Mononuclear cell (primary cell): ENCODE data around the gene DCAF5. TPM values are rescaled to one million over a fixed set of nuclear protein-coding genes. Genes with fewer than 3 reads are reported as not detected.
"Not testable (repeated sequence)": the region's sequence is repeated elsewhere in the genome, so short reads cannot be mapped to it uniquely, and the experiment has no call there.

ENCODE experiments used
- H3K27me3 ChIP-seq: 2 replicates; pipeline ENCODE4 v1.6.0; 2011; ENCODE audit warnings: low read length, control low read depth; ENCODE audit not compliant: insufficient read depth
- H3K4me1 ChIP-seq: 2 replicates; pipeline ENCODE4 v1.5.1; 2011; ENCODE audit warnings: mild to moderate bottlenecking, low read length, control low read depth; ENCODE audit not compliant: insufficient read depth
- H3K4me3 ChIP-seq: 2 replicates; pipeline ENCODE4 v1.5.1; 2011; ENCODE audit warnings: mild to moderate bottlenecking, low read length, moderate library complexity
- H3K9me3 ChIP-seq: 2 replicates; pipeline ENCODE4 v1.5.1; 2011; ENCODE audit warnings: low read depth, mild to moderate bottlenecking, control low read depth, low read length
- total RNA-seq: library from RNA; depleted of rRNA; stranded (reverse); fragments of >200 nt; gene quantifications from one replicate; pipeline ENCODE4 v1.2.3, GENCODE V29; 2012

Gene DCAF5, protein sequence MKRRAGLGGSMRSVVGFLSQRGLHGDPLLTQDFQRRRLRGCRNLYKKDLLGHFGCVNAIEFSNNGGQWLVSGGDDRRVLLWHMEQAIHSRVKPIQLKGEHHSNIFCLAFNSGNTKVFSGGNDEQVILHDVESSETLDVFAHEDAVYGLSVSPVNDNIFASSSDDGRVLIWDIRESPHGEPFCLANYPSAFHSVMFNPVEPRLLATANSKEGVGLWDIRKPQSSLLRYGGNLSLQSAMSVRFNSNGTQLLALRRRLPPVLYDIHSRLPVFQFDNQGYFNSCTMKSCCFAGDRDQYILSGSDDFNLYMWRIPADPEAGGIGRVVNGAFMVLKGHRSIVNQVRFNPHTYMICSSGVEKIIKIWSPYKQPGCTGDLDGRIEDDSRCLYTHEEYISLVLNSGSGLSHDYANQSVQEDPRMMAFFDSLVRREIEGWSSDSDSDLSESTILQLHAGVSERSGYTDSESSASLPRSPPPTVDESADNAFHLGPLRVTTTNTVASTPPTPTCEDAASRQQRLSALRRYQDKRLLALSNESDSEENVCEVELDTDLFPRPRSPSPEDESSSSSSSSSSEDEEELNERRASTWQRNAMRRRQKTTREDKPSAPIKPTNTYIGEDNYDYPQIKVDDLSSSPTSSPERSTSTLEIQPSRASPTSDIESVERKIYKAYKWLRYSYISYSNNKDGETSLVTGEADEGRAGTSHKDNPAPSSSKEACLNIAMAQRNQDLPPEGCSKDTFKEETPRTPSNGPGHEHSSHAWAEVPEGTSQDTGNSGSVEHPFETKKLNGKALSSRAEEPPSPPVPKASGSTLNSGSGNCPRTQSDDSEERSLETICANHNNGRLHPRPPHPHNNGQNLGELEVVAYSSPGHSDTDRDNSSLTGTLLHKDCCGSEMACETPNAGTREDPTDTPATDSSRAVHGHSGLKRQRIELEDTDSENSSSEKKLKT
- total RNA-seq: 42.2 TPM

- Histone ChIP-seq H3K4me1 (peaks cover 24% of the 10 kb centered on the region), H3K9me3 (no peaks in the 10 kb centered on the region), H3K27me3 (peaks cover 3% of the 10 kb centered on the region), H3K4me3 (peak within 1 kb of the TSS; percentile 89)
These were observed at the start of gene DCAF5 for GRCh38 chr14:69152902-69153151. Gene DCAF5, minus strand, starts transcription at chr14:69153119. Its CDS starts 141 bp downstream, at chr14:69152978.

DNA sequence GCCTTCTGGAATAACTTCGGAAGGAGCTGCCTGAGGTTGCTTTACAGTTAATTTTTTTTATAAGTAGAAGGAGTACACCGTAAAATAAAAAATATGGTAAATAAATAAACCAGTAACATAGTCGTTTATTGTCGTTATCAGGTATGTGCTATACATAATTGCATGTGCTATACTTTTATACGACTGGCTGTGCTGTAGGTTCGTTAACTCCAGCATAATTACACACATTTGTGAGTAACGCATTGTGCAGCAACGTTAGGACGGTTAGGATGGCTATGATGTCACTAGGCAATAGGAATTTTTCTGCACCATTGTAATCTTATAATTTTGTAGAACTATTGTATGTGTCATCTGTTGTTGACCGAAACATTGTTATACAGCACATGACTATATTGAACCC, 46.9 kb upstream of the DCAF5 start:
- no peaks in the 10 kb centered on the region for H3K27me3 ChIP-seq
- no peak overlapping the region for H3K4me3 ChIP-seq
- no peaks in the 10 kb centered on the region for H3K4me1 ChIP-seq
- no peaks in the 10 kb centered on the region for H3K9me3 ChIP-seq

DNA sequence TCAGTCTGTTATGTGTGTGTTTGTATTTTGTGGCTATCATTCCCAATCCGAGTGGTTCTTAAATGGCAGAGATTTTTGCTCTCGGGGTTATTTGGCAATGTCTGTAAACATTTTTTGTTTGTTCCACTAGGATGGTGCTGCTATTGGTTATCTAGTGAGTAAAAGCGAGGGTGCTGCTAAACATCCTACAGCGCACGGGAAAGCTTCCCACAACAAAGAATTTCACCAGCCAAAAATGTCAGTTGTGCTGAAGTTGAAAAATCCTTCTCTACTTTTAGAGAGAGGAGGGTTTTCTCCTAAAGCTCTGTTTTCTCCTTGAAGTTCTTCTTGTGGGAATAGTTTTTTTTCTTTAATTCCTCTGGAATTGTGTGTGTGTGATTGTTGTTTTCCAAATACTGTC, 40.8 kb upstream of the DCAF5 start:
- Histone ChIP-seq H3K9me3 (no peaks in the 10 kb centered on the region), H3K27me3 (no peaks in the 10 kb centered on the region), H3K4me1 (peaks cover 6% of the 10 kb centered on the region), H3K4me3 (no peak overlapping the region)

- H3K4me1 ChIP-seq: peaks cover 6% of the 10 kb centered on the region
- H3K27me3 ChIP-seq: no peaks in the 10 kb centered on the region
- peak within 1 kb of the TSS; percentile 65 for H3K4me3 ChIP-seq
- H3K9me3 ChIP-seq: no peaks in the 10 kb centered on the region
These were observed 38.6 kb upstream of the DCAF5 start, which contains the start of gene EXD2 for GRCh38 chr14:69191340-69192111. Gene EXD2, plus strand, starts transcription at chr14:69191498. Its CDS starts 17,973 bp downstream, at chr14:69209471.

- no peak overlapping the region for H3K4me3 ChIP-seq
- no peaks in the 10 kb centered on the region for H3K9me3 ChIP-seq
- peaks cover 6% of the 10 kb centered on the region for H3K4me1 ChIP-seq
- H3K27me3 ChIP-seq: no peaks in the 10 kb centered on the region
These were observed 37.3 kb upstream of the DCAF5 start for GRCh38 chr14:69190191-69190590.

GRCh38 chr14:69183735-69184134, 30.8 kb upstream of the DCAF5 start:
- no peaks in the 10 kb centered on the region for H3K27me3 ChIP-seq
- no peaks in the 10 kb centered on the region for H3K4me1 ChIP-seq
- H3K4me3 ChIP-seq: no peak overlapping the region
- no peaks in the 10 kb centered on the region for H3K9me3 ChIP-seq

GRCh38 chr14:69182580-69182979, 29.7 kb upstream of the DCAF5 start:
- H3K27me3 ChIP-seq, H3K4me3 ChIP-seq, H3K4me1 ChIP-seq, H3K9me3 ChIP-seq: not testable (repeated sequence)

- Histone ChIP-seq H3K9me3 (no peaks in the 10 kb centered on the region), H3K27me3 (no peaks in the 10 kb centered on the region), H3K4me3 (no peak overlapping the region), H3K4me1 (no peaks in the 10 kb centered on the region)
These were observed 28.6 kb upstream of the DCAF5 start for GRCh38 chr14:69181491-69181890.

DNA sequence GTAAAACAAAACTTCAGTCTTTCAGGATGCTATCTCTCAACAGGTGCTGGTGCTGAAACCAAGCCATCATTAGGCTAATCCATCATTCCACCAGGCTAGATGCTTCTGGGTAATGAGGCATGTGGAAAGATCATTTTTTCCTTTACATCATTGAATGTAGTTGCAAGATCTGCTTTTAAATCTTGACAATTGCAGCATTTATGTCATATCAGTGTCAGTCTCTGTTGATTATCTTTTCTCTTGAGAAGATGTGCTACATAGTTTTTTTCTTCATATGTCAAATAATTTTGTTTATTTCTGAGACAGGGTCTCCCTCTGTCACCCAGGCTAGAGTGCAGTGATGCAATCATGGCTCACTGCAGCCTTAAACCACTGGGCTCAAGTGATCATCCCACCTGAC, 22.2 kb upstream of the DCAF5 start:
- H3K9me3 ChIP-seq: no peaks in the 10 kb centered on the region
- H3K4me1 ChIP-seq: no peaks in the 10 kb centered on the region
- no peaks in the 10 kb centered on the region for H3K27me3 ChIP-seq
- no peak overlapping the region for H3K4me3 ChIP-seq

DNA sequence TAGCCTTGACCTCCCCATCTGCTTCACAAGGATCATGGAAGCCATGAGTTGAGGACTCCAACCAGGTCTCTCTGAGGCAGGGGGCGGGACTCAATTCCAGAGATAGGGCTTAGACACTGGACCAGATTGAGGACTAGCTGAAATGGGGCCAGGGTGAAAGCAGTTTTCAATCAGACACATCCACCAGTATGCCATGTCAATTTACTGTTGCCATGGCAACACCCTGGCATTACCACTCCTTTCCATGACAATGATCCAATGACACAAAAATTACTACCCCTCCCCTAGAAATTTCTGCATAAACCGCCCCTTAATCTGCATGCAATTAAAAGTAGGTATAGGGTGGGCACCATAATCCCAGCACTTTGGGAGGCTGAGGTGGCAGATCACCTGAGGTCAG, 18.6 kb upstream of the DCAF5 start:
- H3K27me3 ChIP-seq: no peaks in the 10 kb centered on the region
- H3K4me1 ChIP-seq: no peaks in the 10 kb centered on the region
- H3K4me3 ChIP-seq: no peak overlapping the region
- no peaks in the 10 kb centered on the region for H3K9me3 ChIP-seq

GRCh38 chr14:69170839-69171238, 17.9 kb upstream of the DCAF5 start:
- no peak overlapping the region for H3K4me3 ChIP-seq
- H3K27me3 ChIP-seq: no peaks in the 10 kb centered on the region
- H3K4me1 ChIP-seq: no peaks in the 10 kb centered on the region
- H3K9me3 ChIP-seq: no peaks in the 10 kb centered on the region

DNA sequence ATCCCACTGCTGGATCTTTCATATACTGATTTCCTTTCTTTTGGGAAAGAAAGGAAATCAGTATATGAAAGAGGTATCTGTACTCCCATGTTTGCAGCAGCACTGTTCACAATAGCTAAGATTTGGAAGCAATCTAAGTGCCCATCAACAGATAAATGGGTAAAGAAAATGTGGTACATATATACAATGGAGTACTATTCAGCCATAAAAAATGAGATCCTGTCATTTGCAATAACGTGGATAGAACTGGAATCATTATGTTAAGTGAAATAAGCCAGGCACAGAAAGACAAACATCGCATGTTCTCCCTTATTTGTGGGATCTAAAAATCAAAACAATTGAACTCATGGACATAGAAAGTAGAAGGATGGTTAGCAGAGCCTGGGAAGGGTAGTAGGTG, 12.9 kb upstream of the DCAF5 start:
- not testable (repeated sequence) for H3K4me1 ChIP-seq, H3K4me3 ChIP-seq
- Histone ChIP-seq H3K27me3 (peaks cover 30% of the 10 kb centered on the region), H3K9me3 (peaks cover 12% of the 10 kb centered on the region)

DNA sequence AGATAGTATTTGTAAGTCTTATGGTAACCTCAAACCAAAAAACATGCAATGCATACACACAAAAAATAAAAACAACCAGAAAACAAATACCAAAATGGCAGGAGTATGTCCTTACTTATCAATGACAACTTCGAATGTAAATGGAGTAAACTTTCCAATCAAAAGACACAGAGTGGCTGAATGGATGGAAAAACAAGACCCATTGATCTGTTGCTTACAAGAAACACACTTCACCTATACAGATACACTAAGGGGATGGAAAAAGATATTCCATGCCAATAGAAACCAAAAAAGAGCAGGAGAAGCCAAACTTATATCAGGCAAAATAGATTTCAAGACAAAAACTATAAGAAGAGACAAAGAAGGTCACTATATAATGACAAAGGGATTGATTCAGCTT, 8.7 kb upstream of the DCAF5 start:
- H3K4me1 ChIP-seq: no peaks in the 10 kb centered on the region
- H3K4me3 ChIP-seq: no peak overlapping the region
- H3K9me3 ChIP-seq: peaks cover 12% of the 10 kb centered on the region
- peaks cover 38% of the 10 kb centered on the region for H3K27me3 ChIP-seq

DNA sequence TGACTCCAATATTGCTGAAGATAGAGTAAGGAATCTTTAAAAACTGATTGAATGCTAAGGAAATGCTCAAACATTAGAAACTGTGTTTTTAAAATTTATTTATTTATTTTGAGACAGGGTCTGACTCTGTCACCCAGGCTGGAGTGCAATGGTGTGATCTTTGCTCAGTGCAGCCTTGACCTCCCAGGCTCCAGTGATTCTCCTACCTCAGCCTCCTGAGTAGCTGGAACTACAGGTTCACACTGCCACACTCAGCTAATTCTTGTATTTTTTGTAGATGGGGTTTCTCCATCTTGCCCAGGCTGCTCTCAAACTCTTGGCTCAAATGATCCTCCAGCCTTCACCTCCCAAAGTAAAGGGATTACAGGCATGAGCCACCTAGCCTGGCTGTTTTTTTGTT, 3.3 kb upstream of the DCAF5 start:
- Histone ChIP-seq H3K27me3 (peaks cover 14% of the 10 kb centered on the region), H3K4me1 (peaks cover 10% of the 10 kb centered on the region), H3K4me3 (no peak overlapping the region), H3K9me3 (peaks cover under 1% of the 10 kb centered on the region)

DNA sequence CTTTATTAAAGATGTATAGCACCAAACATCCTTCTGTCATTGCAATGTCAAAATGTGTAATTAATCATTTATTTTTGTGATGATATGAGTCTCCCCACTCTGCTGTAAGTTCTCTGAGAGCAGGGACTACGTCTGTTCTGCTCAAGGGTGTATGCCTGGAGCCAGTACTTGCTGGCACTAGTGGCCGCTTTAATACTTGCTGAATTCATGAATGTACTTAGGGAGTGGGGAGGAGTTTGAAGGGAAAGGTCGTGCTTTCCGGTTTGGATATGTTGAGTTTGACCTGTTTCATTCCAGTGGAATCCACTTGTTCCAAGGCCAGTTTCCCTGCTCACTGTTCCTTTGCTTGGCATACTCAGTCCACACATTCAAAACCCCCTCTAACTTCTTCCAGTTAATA, 1.9 kb upstream of the DCAF5 start:
- Histone ChIP-seq H3K27me3 (peaks cover 5% of the 10 kb centered on the region), H3K9me3 (no peaks in the 10 kb centered on the region), H3K4me1 (peaks cover 24% of the 10 kb centered on the region), H3K4me3 (no peak overlapping the region)
